Activated CD4-positive, CD25-positive, alpha-beta regulatory T cell (primary cell): Measurements from ENCODE around the gene SDR42E2.
"Not testable (repeated sequence)": the region's sequence is repeated elsewhere in the genome, so short reads cannot be mapped to it uniquely, and the experiment has no call there.

Experiments
- DNase-seq, 4 experiments: peaks; one replicate each; lab custom pipeline; 2025; lab: John Stamatoyannopoulos, UW

SDR42E2 gene

GRCh38 chr16:22162656-22163009, 327 bp downstream of the SDR42E2 start:
- DNase-seq = no peak

GRCh38 chr16:22163806-22164205, 1.5 kb downstream of the SDR42E2 start:
- DNase-seq = no peak

GRCh38 chr16:22164482-22164881, 2.2 kb downstream of the SDR42E2 start:
- no peak for DNase-seq

- DNase-seq = no peak
These were observed 3.4 kb downstream of the SDR42E2 start for GRCh38 chr16:22165508-22166285.

GRCh38 chr16:22171953-22172352, 9.6 kb downstream of the SDR42E2 start:
- no peak for DNase-seq

GRCh38 chr16:22172642-22173041, 10.3 kb downstream of the SDR42E2 start:
- DNase-seq = not testable (repeated sequence)

- DNase-seq = no peak
These were observed 12.3 kb downstream of the SDR42E2 start for GRCh38 chr16:22174642-22175041.

GRCh38 chr16:22177968-22178930, 15.9 kb downstream of the SDR42E2 start:
- DNase-seq = no peak

- no peak for DNase-seq
These were observed 19.1 kb downstream of the SDR42E2 start for GRCh38 chr16:22181426-22181825.

- no peak for DNase-seq
These were observed 19.5 kb downstream of the SDR42E2 start for GRCh38 chr16:22181843-22182242.

- DNase-seq = no peak
These were observed 21.0 kb downstream of the SDR42E2 start for GRCh38 chr16:22183335-22183734.

- DNase-seq = no peak
These were observed 21.8 kb downstream of the SDR42E2 start for GRCh38 chr16:22183901-22184614.

- no peak for DNase-seq
These were observed 22.3 kb downstream of the SDR42E2 start for GRCh38 chr16:22184615-22184968.

- no peak for DNase-seq
These were observed 24.2 kb downstream of the SDR42E2 start for GRCh38 chr16:22186517-22186916.

- DNase-seq = no peak
These were observed 25.9 kb downstream of the SDR42E2 start for GRCh38 chr16:22188267-22188594.

- DNase-seq = peak in 3 of 4 experiments; percentile 19 to 34 (median 25)
These were observed 26.5 kb downstream of the SDR42E2 start for GRCh38 chr16:22188595-22189442.

- DNase-seq = peak in 1 of 4 experiments; percentile 21
These were observed 27.3 kb downstream of the SDR42E2 start for GRCh38 chr16:22189473-22190080.

GRCh38 chr16:22190081-22190775, 27.9 kb downstream of the SDR42E2 start:
- DNase-seq = peak; percentile 66 to 99 (median 98)

GRCh38 chr16:22190776-22191531, 28.6 kb downstream of the SDR42E2 start:
- peak; percentile 94 to 100 (median 98) for DNase-seq
